CD8-positive, alpha-beta memory T cell (primary cell): Measurements from ENCODE around the gene PRPF31. TPM values are rescaled to one million over a fixed set of nuclear protein-coding genes. Genes with fewer than 3 reads are reported as not detected.

Experiments used
- CTCF ChIA-PET: fragments of 350-600 bp; sonication (Branson Sonifier 250); formaldehyde crosslinking; loops from one replicate; lab custom pipeline; 2021; ENCODE audit warnings: antibody characterized with exemption; lab: Charles Lee
- POLR2A ChIA-PET: fragments of 350-600 bp; sonication (Branson Sonifier 250); formaldehyde crosslinking; loops from one replicate; lab custom pipeline; 2021; ENCODE audit warnings: antibody characterized with exemption; lab: Charles Lee
- DNase-seq, 5 donors: peaks; one replicate each; pipeline versions ENCODE4 v3.0.0 to v3.0.0-alpha.2; 2020 to 2022; ENCODE audit warnings: mixed read lengths in 1 of 5
- H3K27ac ChIP-seq: one replicate; pipeline ENCODE4 v1.7.0; 2013; ENCODE audit warnings: low read depth, mild to moderate bottlenecking, low read length, moderate library complexity
- H3K27me3 ChIP-seq: 2 replicates; pipeline ENCODE4 v1.7.0; 2013; ENCODE audit warnings: low read length, mild to moderate bottlenecking; ENCODE audit not compliant: insufficient read depth, poor library complexity, severe bottlenecking
- H3K36me3 ChIP-seq: 2 replicates; pipeline ENCODE4 v1.7.0; 2013; ENCODE audit warnings: mild to moderate bottlenecking, low read length, moderate library complexity; ENCODE audit not compliant: insufficient read depth
- H3K4me1 ChIP-seq: 2 replicates; pipeline ENCODE4 v1.7.0; 2013; ENCODE audit warnings: mild to moderate bottlenecking, low read length, moderate library complexity; ENCODE audit not compliant: insufficient read depth
- H3K4me3 ChIP-seq: 2 replicates; pipeline ENCODE4 v1.7.0; 2013; ENCODE audit warnings: mild to moderate bottlenecking, low read length
- H3K9me3 ChIP-seq: 2 replicates; pipeline ENCODE4 v1.7.0; 2013; ENCODE audit warnings: mild to moderate bottlenecking, low read length
- H3K27ac Mint-ChIP-seq, 8 donors: one replicate each; pipeline ENCODE4 v1.8.0; 2020 to 2021; ENCODE audit warnings: mixed read lengths in 8 of 8, mild to moderate bottlenecking in 6 of 8, inconsistent platforms in 3 of 8, moderate library complexity in 3 of 8
- H3K27me3 Mint-ChIP-seq, 2 donors: one replicate each; pipeline ENCODE4 v1.8.0; 2020 to 2021; ENCODE audit warnings: mixed read lengths in 2 of 2, mild to moderate bottlenecking in 1 of 2, moderate library complexity in 1 of 2
- H3K36me3 Mint-ChIP-seq, 3 donors: one replicate each; pipeline ENCODE4 v1.8.0; 2020 to 2021; ENCODE audit warnings: mixed read lengths in 3 of 3, inconsistent platforms in 1 of 3, mild to moderate bottlenecking in 1 of 3
- H3K4me1 Mint-ChIP-seq, 3 donors: one replicate each; pipeline ENCODE4 v1.8.0; 2020 to 2021; ENCODE audit warnings: mixed read lengths in 3 of 3, inconsistent platforms in 1 of 3, mild to moderate bottlenecking in 1 of 3
- H3K4me3 Mint-ChIP-seq, 7 donors: one replicate each; pipeline ENCODE4 v1.8.0; 2020 to 2021; ENCODE audit warnings: mixed read lengths in 7 of 7, mild to moderate bottlenecking in 6 of 7, moderate library complexity in 4 of 7, inconsistent platforms in 2 of 7
- H3K9me3 Mint-ChIP-seq, 5 donors: one replicate each; pipeline ENCODE4 v1.8.0; 2020 to 2022; ENCODE audit warnings: mixed read lengths in 5 of 5, mild to moderate bottlenecking in 3 of 5, moderate library complexity in 2 of 5, inconsistent platforms in 1 of 5
- polyA plus RNA-seq: library from polyadenylated mRNA; unstranded; fragments of 300-500 nt; fragmentation: Illumina TruSeq; gene quantifications from one replicate; pipeline ENCODE4 v1.2.3, GENCODE V29; 2021
- total RNA-seq, 2 experiments: library from RNA; stranded (reverse); gene quantifications; one replicate each; pipeline ENCODE4 v1.2.3, GENCODE V29; 2021

PRPF31 gene
- total and polyA plus RNA-seq, 3 experiments from 2014 or later = 88.9 to 132 (median 123) TPM

DNA sequence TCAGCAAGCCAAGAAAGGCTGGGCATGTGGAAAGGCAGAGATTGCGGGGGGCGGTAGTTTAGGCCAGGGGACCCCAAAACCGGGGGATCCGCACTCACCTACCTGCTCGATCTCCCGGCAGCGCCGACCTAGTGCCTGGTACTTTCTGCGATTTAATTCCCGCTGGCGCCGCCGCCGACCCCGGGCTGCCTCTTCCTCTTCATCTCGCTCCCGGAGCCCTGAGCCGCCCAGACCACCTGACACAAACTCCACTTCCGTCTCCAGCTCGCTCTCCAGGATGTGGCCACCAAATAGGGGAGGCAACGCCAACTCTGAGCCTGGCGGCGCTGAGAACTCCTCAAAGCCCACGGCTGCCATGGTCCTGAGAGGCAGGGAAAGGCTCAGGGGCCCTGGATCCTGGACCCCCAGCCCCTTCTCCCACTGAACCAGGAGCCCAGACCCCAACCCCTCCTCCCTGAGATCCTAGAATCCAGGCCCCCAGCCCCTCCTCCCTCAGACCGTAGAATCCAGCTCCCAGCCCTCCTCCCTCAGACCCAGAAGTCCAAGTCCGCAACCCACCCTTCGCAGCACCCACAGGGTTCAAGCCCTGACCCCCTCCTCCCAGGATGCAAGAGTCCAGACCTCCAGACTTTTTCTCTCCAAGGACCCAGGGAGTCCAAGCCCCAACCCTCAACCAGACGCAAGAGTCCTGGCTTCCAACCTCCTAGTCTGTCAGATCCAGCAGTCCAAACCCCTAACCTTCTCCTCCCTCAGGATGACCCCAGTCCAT lies 1.0 kb upstream of the PRPF31 start:
- DNase-seq = peak; percentile 41 to 74 (median 54)
- Mint-ChIP-seq H3K9me3 (peaks cover 0 to 1% (median 0%) of the 10 kb centered on the region in 5 donors), H3K27me3 (peaks cover 0 to 2% of the 10 kb centered on the region in 2 donors), H3K36me3 (peaks cover 0 to 48% (median 4%) of the 10 kb centered on the region in 3 donors), H3K27ac (peak overlapping the region; percentile 72 to 99 (median 92)), H3K4me1 (peaks cover 39 to 50% (median 43%) of the 10 kb centered on the region in 3 donors), H3K4me3 (peak overlapping the region; percentile 85 to 96 (median 93))
- peak overlapping the region; percentile 97 for H3K4me3 ChIP-seq
- POLR2A ChIA-PET = interaction anchor here (1.1 to 2.7 kb wide), 8 partner anchors 10 to 247 kb away, joined by 4 to 36 read pairs (median 10); partner anchors contain the start of genes CNOT3, LENG1, MBOAT7 and MYADM
- peaks cover 28% of the 10 kb centered on the region for H3K4me1 ChIP-seq
- H3K9me3 ChIP-seq = no peaks in the 10 kb centered on the region
- CTCF ChIA-PET = interaction anchor here (1.6 kb wide), 1 partner anchor 23 kb away, joined by 7 read pairs; the partner anchor contains the start of gene CNOT3
- peak overlapping the region; percentile 80 for H3K27ac ChIP-seq
- peaks cover 15% of the 10 kb centered on the region for H3K36me3 ChIP-seq
- H3K27me3 ChIP-seq = no peaks in the 10 kb centered on the region

DNA sequence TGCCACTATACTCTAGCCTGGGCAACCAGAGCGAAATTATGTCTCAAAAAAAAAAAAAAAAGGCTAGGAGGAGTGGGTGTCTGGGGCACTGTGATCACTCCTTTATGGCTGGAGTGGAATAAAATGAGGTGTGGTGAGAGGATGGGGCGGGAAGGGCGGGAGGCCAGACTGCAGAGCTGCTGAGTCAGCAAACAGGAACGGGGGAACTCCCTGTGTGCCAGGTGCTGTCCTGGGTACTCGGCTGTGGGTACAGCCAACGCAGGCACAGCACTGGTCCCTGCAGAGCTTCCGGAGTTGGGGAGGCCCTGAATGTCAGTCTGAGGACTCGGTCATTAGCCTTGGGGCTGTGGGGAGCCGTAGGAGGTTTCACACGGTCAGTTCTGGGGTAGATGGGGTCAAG lies 5.7 kb downstream of the PRPF31 start:
- H3K9me3 ChIP-seq = no peaks in the 10 kb centered on the region
- Mint-ChIP-seq H3K27ac (no peak overlapping the region), H3K27me3 (no peaks in the 10 kb centered on the region), H3K36me3 (peaks cover 0 to 78% (median 10%) of the 10 kb centered on the region in 3 donors), H3K4me3 (no peak overlapping the region), H3K9me3 (no peaks in the 10 kb centered on the region), H3K4me1 (peaks cover 11 to 17% (median 12%) of the 10 kb centered on the region in 3 donors)
- H3K4me3 ChIP-seq = no peak overlapping the region
- H3K27ac ChIP-seq = no peak overlapping the region
- CTCF ChIA-PET = no interaction called here
- no peaks in the 10 kb centered on the region for H3K27me3 ChIP-seq
- POLR2A ChIA-PET = no interaction called here
- peaks cover 49% of the 10 kb centered on the region for H3K36me3 ChIP-seq
- no peak for DNase-seq
- peaks cover 9% of the 10 kb centered on the region for H3K4me1 ChIP-seq

DNA sequence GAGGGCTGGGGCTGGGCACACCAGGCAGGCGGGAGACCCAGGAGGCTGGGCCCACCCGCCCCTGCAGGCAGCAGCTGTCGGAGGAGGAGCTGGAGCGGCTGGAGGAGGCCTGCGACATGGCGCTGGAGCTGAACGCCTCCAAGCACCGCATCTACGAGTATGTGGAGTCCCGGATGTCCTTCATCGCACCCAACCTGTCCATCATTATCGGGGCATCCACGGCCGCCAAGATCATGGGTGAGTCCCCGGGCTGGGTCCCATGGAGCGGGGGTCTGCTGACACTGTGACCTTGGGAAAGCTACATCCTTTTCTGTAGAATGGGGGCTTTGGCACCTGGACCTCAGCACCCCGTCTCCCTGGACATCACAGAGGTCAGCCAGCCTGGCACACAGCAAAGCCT lies 8.1 kb downstream of the PRPF31 start:
- CTCF ChIA-PET = interaction anchor here (1.0 kb wide), 1 partner anchor 12 kb away, joined by 3 read pairs; no protein-coding TSS in a partner anchor
- POLR2A ChIA-PET = interaction anchor here (0.7 to 1.1 kb wide), 2 partner anchors 14 to 77 kb away, joined by 3 to 4 read pairs; partner anchors contain the start of genes CNOT3 and RPS9
- Histone ChIP-seq H3K9me3 (no peaks in the 10 kb centered on the region), H3K36me3 (peaks cover 48% of the 10 kb centered on the region), H3K27ac (no peak overlapping the region), H3K4me1 (no peaks in the 10 kb centered on the region), H3K27me3 (no peaks in the 10 kb centered on the region), H3K4me3 (no peak overlapping the region)
- no peaks in the 10 kb centered on the region for H3K9me3 Mint-ChIP-seq
- no peak for DNase-seq
- H3K4me1 Mint-ChIP-seq = no peaks in the 10 kb centered on the region
- H3K27ac Mint-ChIP-seq = no peak overlapping the region
- H3K27me3 Mint-ChIP-seq = no peaks in the 10 kb centered on the region
- H3K4me3 Mint-ChIP-seq = no peak overlapping the region
- H3K36me3 Mint-ChIP-seq = peaks cover 0 to 86% (median 17%) of the 10 kb centered on the region in 3 donors

DNA sequence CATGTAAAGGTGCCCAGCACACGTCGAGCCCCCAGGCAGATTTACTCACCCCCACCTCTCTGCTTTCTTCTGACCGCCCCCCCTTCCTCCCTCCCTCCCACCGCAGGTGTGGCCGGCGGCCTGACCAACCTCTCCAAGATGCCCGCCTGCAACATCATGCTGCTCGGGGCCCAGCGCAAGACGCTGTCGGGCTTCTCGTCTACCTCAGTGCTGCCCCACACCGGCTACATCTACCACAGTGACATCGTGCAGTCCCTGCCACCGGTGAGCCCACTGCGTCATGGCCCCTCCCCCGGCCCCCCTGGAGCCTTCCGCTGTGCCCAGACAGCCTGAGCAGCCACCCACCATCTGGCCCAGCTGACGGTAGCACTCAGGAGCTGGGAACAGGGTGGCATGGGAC lies 8.8 kb downstream of the PRPF31 start:
- peaks cover 0 to 88% (median 17%) of the 10 kb centered on the region in 3 donors for H3K36me3 Mint-ChIP-seq
- no peaks in the 10 kb centered on the region for H3K4me1 Mint-ChIP-seq
- H3K4me3 Mint-ChIP-seq = no peak overlapping the region
- no peak for DNase-seq
- Histone ChIP-seq H3K36me3 (peaks cover 47% of the 10 kb centered on the region), H3K27ac (no peak overlapping the region), H3K9me3 (no peaks in the 10 kb centered on the region), H3K27me3 (no peaks in the 10 kb centered on the region), H3K4me1 (no peaks in the 10 kb centered on the region), H3K4me3 (no peak overlapping the region)
- ChIA-PET POLR2A (interaction anchor here (0.7 kb wide), 1 partner anchor 76 kb away, joined by 4 read pairs; the partner anchor contains the start of gene RPS9), CTCF (interaction anchor here (1.0 kb wide), 1 partner anchor 13 kb away, joined by 3 read pairs; no protein-coding TSS in a partner anchor)
- no peaks in the 10 kb centered on the region for H3K27me3 Mint-ChIP-seq
- peak overlapping the region in 1 of 8 donors; percentile 36 for H3K27ac Mint-ChIP-seq
- H3K9me3 Mint-ChIP-seq = no peaks in the 10 kb centered on the region

DNA sequence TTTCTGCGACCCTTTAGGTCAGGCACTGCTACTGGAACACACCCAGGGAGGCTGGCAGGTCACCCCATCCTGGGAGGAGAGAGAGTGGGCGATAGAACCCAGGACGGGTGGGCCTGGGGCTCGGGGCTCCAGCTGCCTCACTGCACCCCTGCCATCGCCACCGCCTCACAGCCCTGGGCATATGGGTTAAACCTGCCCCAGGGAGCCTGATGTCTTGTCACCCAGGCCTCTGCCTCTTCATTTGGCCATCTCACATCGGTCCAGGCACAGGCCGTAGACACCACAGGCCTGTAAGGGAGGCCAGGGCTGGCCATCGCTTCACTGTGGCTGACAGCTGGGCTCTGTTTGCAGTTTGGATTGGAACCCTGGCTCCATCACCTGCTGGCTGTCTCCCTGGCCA lies 10.2 kb downstream of the PRPF31 start:
- no peak for DNase-seq
- Mint-ChIP-seq H3K27me3 (no peaks in the 10 kb centered on the region), H3K27ac (peak overlapping the region in 1 of 8 donors; percentile 89), H3K9me3 (no peaks in the 10 kb centered on the region), H3K36me3 (peaks cover 0 to 83% (median 12%) of the 10 kb centered on the region in 3 donors), H3K4me1 (no peaks in the 10 kb centered on the region), H3K4me3 (no peak overlapping the region)
- Histone ChIP-seq H3K36me3 (peaks cover 35% of the 10 kb centered on the region), H3K9me3 (no peaks in the 10 kb centered on the region), H3K27ac (no peak overlapping the region), H3K27me3 (no peaks in the 10 kb centered on the region), H3K4me3 (no peak overlapping the region), H3K4me1 (no peaks in the 10 kb centered on the region)
- ChIA-PET CTCF (no interaction called here), POLR2A (no interaction called here)

DNA sequence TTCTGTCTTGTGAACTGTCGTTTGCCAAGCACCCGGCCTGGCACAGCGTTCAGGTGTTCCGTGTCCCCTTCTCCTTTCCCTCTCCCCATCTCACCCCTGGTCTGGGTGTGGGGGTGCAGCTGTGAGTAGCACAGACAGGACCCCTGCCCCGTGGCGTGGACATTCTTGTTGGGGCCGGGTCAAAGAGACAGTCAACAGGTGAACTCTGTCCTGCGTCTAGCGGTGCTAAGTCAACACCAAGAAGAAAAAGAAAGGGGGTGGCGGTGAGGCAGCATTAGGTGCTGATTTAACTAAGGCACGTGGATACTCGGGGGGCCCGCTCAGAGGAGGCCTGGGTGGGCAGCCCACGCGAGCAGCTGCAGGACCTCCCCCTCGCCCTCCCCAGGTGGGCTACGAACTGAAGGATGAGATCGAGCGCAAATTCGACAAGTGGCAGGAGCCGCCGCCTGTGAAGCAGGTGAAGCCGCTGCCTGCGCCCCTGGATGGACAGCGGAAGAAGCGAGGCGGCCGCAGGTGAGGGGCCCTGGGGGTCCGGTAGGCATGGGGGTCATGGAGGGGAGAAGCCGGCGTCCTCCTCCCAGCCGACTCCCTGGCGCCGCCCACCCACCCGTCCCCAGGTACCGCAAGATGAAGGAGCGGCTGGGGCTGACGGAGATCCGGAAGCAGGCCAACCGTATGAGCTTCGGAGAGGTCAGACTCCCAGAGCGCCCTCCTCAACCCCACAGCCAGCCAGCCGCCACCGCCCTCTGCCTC lies 12.3 kb downstream of the PRPF31 start:
- Histone ChIP-seq H3K4me3 (no peak overlapping the region), H3K4me1 (no peaks in the 10 kb centered on the region), H3K27me3 (no peaks in the 10 kb centered on the region), H3K27ac (no peak overlapping the region), H3K9me3 (no peaks in the 10 kb centered on the region), H3K36me3 (peaks cover 18% of the 10 kb centered on the region)
- no peak for DNase-seq
- H3K4me1 Mint-ChIP-seq = no peaks in the 10 kb centered on the region
- peaks cover 0 to 76% (median 9%) of the 10 kb centered on the region in 3 donors for H3K36me3 Mint-ChIP-seq
- no peak overlapping the region for H3K4me3 Mint-ChIP-seq
- CTCF ChIA-PET = no interaction called here
- no peaks in the 10 kb centered on the region for H3K9me3 Mint-ChIP-seq
- H3K27ac Mint-ChIP-seq = peak overlapping the region in 1 of 8 donors; percentile 86
- POLR2A ChIA-PET = interaction anchor here (1.0 kb wide), 1 partner anchor 9 kb away, joined by 4 read pairs; the partner anchor contains the start of gene CNOT3
- H3K27me3 Mint-ChIP-seq = no peaks in the 10 kb centered on the region

DNA sequence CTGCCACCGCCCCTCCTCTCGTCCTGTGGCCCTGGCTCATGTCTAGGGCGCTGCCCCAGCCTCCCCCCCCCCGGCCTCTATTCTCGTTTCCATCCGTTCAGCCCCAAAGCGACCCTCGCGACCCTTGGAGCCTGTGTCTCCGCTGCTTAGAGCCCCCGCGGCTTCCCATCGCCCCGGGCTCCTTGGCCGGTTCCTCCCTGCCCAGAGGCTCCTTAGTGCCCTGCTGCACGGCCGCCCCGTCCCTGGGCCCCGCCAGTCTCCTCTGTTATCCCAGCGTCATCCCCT lies 12.8 kb downstream of the PRPF31 start:
- H3K4me1 Mint-ChIP-seq = no peaks in the 10 kb centered on the region
- peaks cover 0 to 71% (median 6%) of the 10 kb centered on the region in 3 donors for H3K36me3 Mint-ChIP-seq
- no peak overlapping the region for H3K27ac ChIP-seq
- peaks cover 18% of the 10 kb centered on the region for H3K36me3 ChIP-seq
- H3K9me3 Mint-ChIP-seq = no peaks in the 10 kb centered on the region
- no peak overlapping the region for H3K4me3 Mint-ChIP-seq
- CTCF ChIA-PET = no interaction called here
- no peaks in the 10 kb centered on the region for H3K4me1 ChIP-seq
- H3K27ac Mint-ChIP-seq = peak overlapping the region in 1 of 8 donors; percentile 86
- DNase-seq = no peak
- POLR2A ChIA-PET = no interaction called here
- no peaks in the 10 kb centered on the region for H3K27me3 ChIP-seq
- H3K27me3 Mint-ChIP-seq = no peaks in the 10 kb centered on the region
- no peak overlapping the region for H3K4me3 ChIP-seq
- no peaks in the 10 kb centered on the region for H3K9me3 ChIP-seq
